Osteoblast (primary cell): ENCODE measurements around the gene PKIG. TPM values are rescaled to one million over a fixed set of nuclear protein-coding genes. Genes with fewer than 3 reads are reported as not detected.

Source experiments
- DNase-seq: peaks from one replicate; pipeline ENCODE4 v3.0.0; 2011; ENCODE audit warnings: low spot score, mixed read lengths; ENCODE audit not compliant: insufficient read length; ENCODE audit errors: missing footprints
- H2AFZ ChIP-seq: 2 replicates; pipeline ENCODE4 v1.6.0; 2011; ENCODE audit warnings: mild to moderate bottlenecking, low read length
- H3K27ac ChIP-seq: 2 replicates; pipeline ENCODE4 v1.5.1; 2011; ENCODE audit warnings: mild to moderate bottlenecking, low read depth, low read length, moderate library complexity
- H3K27me3 ChIP-seq: 2 replicates; pipeline ENCODE4 v1.6.0; 2012; ENCODE audit warnings: mild to moderate bottlenecking, control low read depth, inconsistent platforms, low read length, moderate library complexity; ENCODE audit not compliant: insufficient read depth
- H3K36me3 ChIP-seq: 2 replicates; pipeline ENCODE4 v1.5.1; 2011; ENCODE audit warnings: mild to moderate bottlenecking, low read length, control low read depth, moderate library complexity; ENCODE audit not compliant: insufficient read depth
- H3K4me1 ChIP-seq: 2 replicates; pipeline ENCODE4 v1.5.1; 2011; ENCODE audit warnings: mild to moderate bottlenecking, low read length, control low read depth, moderate library complexity; ENCODE audit not compliant: insufficient read depth
- H3K4me2 ChIP-seq: 2 replicates; pipeline ENCODE4 v1.6.0; 2011; ENCODE audit warnings: mild to moderate bottlenecking, low read length; ENCODE audit not compliant: insufficient read depth
- H3K4me3 ChIP-seq: fragments of 200-600 bp; sonication (generic); 3 replicates; pipeline ENCODE4 v1.5.1; 2012; ENCODE audit warnings: mild to moderate bottlenecking, low read length, inconsistent platforms; ENCODE audit not compliant: insufficient read depth
- H3K79me2 ChIP-seq: 2 replicates; pipeline ENCODE4 v1.6.0; 2012; ENCODE audit warnings: mild to moderate bottlenecking, low read length, control low read depth, inconsistent platforms; ENCODE audit not compliant: insufficient read depth
- H3K9me3 ChIP-seq: 2 replicates; pipeline ENCODE4 v1.5.1; 2011; ENCODE audit warnings: low read depth, low read length, control low read depth
- H4K20me1 ChIP-seq: 2 replicates; pipeline ENCODE4 v1.6.0; 2012; ENCODE audit warnings: mild to moderate bottlenecking, low read length, control low read depth; ENCODE audit not compliant: insufficient read depth
- total RNA-seq: library from RNA; depleted of rRNA; stranded (reverse); fragments of >200 nt; gene quantifications from 2 replicates; pipeline ENCODE4 v1.2.3, GENCODE V29; 2012
- TF ChIP-seq, protein P1 (sequence below): IDR thresholded peaks from 2 replicates; pipeline ENCODE4 v1.5.1; 2011; ENCODE audit warnings: mild to moderate bottlenecking, low read depth, low read length, moderate library complexity; ENCODE audit errors: extremely low read depth

The PKIG gene
- total RNA-seq, 1 donor = 107 TPM

DNA sequence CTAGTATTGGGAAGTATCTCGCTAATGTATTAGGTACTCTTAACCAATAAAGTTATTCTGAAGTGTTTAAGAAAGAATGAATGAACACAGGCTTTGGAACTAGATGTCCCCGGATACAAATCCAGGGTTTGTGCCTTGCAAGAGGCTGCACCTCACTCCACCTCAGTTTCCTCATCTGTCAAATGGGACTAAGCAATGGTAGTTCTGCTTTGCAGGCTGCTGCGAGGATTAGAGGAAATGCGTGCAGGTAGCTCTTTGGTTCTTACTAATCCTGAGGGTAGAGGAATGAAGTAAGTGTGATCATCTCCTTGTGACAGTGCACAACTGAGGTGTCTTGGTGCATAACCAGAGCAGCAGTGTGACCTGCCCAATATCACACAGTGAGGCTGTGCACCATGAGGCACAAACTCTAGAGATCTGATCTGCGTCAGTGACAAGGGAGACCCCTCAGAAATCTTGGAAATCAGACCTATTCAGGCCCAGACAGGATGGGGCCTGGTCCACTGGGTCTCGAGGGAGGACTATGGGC is 42.4 kb downstream of the PKIG start:
- Histone ChIP-seq H3K4me3 (no peak overlapping the region), H3K4me1 (no peaks in the 10 kb centered on the region), H3K4me2 (no peak overlapping the region), H3K27me3 (no peaks in the 10 kb centered on the region), H3K79me2 (no peaks in the 10 kb centered on the region), H3K27ac (no peak overlapping the region), H2AFZ (no peak overlapping the region), H4K20me1 (no peaks in the 10 kb centered on the region), H3K9me3 (peaks cover 5% of the 10 kb centered on the region), H3K36me3 (peaks cover 9% of the 10 kb centered on the region)
- TF ChIP-seq, protein P1, sequence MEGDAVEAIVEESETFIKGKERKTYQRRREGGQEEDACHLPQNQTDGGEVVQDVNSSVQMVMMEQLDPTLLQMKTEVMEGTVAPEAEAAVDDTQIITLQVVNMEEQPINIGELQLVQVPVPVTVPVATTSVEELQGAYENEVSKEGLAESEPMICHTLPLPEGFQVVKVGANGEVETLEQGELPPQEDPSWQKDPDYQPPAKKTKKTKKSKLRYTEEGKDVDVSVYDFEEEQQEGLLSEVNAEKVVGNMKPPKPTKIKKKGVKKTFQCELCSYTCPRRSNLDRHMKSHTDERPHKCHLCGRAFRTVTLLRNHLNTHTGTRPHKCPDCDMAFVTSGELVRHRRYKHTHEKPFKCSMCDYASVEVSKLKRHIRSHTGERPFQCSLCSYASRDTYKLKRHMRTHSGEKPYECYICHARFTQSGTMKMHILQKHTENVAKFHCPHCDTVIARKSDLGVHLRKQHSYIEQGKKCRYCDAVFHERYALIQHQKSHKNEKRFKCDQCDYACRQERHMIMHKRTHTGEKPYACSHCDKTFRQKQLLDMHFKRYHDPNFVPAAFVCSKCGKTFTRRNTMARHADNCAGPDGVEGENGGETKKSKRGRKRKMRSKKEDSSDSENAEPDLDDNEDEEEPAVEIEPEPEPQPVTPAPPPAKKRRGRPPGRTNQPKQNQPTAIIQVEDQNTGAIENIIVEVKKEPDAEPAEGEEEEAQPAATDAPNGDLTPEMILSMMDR = no peak
- peak; percentile 79 for DNase-seq

DNA sequence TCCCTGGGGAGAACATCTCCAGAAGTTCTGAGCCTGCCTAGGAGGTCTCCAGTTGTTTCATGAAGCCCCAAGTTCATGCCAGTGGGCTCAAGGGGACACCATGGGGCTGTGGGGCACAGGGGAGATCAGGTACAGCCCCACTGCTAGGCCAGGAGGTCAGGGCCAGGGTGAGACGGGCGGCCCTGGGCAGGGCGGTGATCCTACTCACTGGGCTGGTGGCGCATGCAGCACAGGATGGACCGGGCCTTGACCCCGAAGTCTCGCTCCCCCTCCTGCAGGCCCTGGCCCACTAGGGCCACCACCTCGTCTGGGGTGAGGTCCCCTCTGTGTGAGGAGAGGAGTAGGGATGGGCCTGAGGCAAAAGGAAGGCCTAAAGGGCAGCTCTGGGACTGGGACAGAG is 43.0 kb downstream of the PKIG start:
- no peaks in the 10 kb centered on the region for H3K79me2 ChIP-seq
- H2AFZ ChIP-seq = no peak overlapping the region
- no peaks in the 10 kb centered on the region for H4K20me1 ChIP-seq
- H3K4me1 ChIP-seq = no peaks in the 10 kb centered on the region
- peaks cover 5% of the 10 kb centered on the region for H3K9me3 ChIP-seq
- H3K27ac ChIP-seq = no peak overlapping the region
- no peak for DNase-seq
- peaks cover 5% of the 10 kb centered on the region for H3K36me3 ChIP-seq
- no peak overlapping the region for H3K4me3 ChIP-seq
- no peak overlapping the region for H3K4me2 ChIP-seq
- TF ChIP-seq, protein P1 = no peak
- no peaks in the 10 kb centered on the region for H3K27me3 ChIP-seq

DNA sequence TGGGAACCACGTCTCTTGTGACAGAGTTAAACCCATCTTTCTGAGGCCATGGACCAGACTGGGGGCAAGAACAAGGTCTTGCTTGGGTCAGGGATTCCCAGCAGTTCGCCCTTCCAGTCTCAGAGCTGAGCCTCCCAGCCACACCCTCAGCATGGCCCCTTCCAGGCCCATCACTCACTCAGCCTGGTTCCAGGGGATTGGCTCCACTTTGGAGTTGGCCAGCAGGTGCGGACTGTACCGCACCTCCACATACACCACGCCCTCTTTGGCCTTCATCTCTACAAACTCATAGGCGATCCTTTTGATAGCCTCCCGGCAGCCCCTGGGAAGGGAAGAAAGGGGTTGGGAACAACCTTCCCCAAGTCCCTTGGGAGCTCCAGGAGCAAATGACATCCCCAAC is 43.9 kb downstream of the PKIG start:
- Histone ChIP-seq H3K4me2 (no peak overlapping the region), H3K4me1 (no peaks in the 10 kb centered on the region), H3K36me3 (peaks cover 5% of the 10 kb centered on the region), H4K20me1 (no peaks in the 10 kb centered on the region), H3K4me3 (no peak overlapping the region), H3K9me3 (peaks cover 5% of the 10 kb centered on the region), H3K79me2 (no peaks in the 10 kb centered on the region), H3K27ac (no peak overlapping the region), H3K27me3 (no peaks in the 10 kb centered on the region), H2AFZ (no peak overlapping the region)
- TF ChIP-seq, protein P1 = no peak
- DNase-seq = no peak

DNA sequence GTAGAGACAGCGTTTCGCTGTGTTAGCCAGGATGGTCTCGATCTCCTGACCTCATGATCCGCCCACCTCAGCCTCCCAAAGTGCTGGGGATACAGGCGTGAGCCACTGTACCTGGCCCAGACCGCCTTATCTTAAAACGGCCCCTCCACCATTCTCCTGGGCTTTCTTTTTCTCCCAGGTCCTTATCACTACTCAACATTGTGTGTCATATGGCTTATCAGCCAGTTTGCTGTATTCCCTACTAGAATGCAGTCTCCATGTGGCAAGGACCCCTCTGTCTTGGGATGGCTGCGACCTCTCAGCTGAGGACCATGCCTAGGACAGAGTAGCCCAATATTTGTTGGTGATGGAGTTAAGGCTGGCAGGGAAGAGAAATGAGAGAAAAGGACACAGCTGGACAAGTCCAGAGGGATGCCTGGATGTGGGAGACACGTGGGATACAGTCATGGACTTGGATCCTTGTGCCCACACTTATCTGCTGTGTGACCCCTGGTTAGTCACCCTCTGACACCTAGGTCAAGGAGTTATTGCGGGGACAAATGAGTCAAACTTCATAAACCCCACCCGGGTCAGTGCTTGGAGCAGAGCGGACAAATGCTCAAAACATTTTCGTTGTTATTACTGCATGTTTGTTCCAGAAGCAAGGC is 45.1 kb downstream of the PKIG start:
- H2AFZ ChIP-seq = no peak overlapping the region

More for the DNA sequence above, 45.1 kb downstream of the PKIG start:
- H3K4me1 ChIP-seq = no peaks in the 10 kb centered on the region
- H3K79me2 ChIP-seq = no peaks in the 10 kb centered on the region
- no peaks in the 10 kb centered on the region for H4K20me1 ChIP-seq
- no peak overlapping the region for H3K27ac ChIP-seq
- peak; percentile 58 for DNase-seq
- peaks cover 5% of the 10 kb centered on the region for H3K9me3 ChIP-seq
- no peaks in the 10 kb centered on the region for H3K36me3 ChIP-seq
- no peak overlapping the region for H3K4me3 ChIP-seq
- no peak overlapping the region for H3K4me2 ChIP-seq
- TF ChIP-seq, protein P1 = no peak
- H3K27me3 ChIP-seq = no peaks in the 10 kb centered on the region
